T-helper 1 cell treated with Interleukin-12 subunit alpha and Interleukin-12 subunit beta and Interleukin-4 antibody, amounts not matched to agents 30 μg/mL and 1 μg/mL, for 36 hours (primary cell): ENCODE measurements around the gene CNIH1.
A peak's percentile ranks its signal among the peaks of the same experiment; 100 is the strongest.
"Not testable (repeated sequence)": the region's sequence is repeated elsewhere in the genome, so short reads cannot be mapped to it uniquely, and the experiment has no call there.

Experiments
- H3K27ac Mint-ChIP-seq: one replicate; pipeline ENCODE4 v1.8.0; 2021; ENCODE audit warnings: mild to moderate bottlenecking, mixed read lengths
- H3K27me3 Mint-ChIP-seq: one replicate; pipeline ENCODE4 v1.8.0; 2021; ENCODE audit warnings: low read depth, mixed read lengths
- H3K36me3 Mint-ChIP-seq: one replicate; pipeline ENCODE4 v1.8.0; 2021; ENCODE audit warnings: low read depth, mixed read lengths
- H3K4me1 Mint-ChIP-seq: one replicate; pipeline ENCODE4 v1.8.0; 2021; ENCODE audit warnings: low read depth, mixed read lengths
- H3K4me3 Mint-ChIP-seq: one replicate; pipeline ENCODE4 v1.8.0; 2021; ENCODE audit warnings: mild to moderate bottlenecking, moderate library complexity, mixed read lengths
- H3K9me3 Mint-ChIP-seq: one replicate; pipeline ENCODE4 v1.8.0; 2021; ENCODE audit warnings: mixed read lengths

The CNIH1 gene

GRCh38 chr14:54453990-54454389, 12.8 kb upstream of the CNIH1 start:
- H3K27ac Mint-ChIP-seq, H3K4me1 Mint-ChIP-seq, H3K4me3 Mint-ChIP-seq, H3K9me3 Mint-ChIP-seq, H3K36me3 Mint-ChIP-seq, H3K27me3 Mint-ChIP-seq: not testable (repeated sequence)

DNA sequence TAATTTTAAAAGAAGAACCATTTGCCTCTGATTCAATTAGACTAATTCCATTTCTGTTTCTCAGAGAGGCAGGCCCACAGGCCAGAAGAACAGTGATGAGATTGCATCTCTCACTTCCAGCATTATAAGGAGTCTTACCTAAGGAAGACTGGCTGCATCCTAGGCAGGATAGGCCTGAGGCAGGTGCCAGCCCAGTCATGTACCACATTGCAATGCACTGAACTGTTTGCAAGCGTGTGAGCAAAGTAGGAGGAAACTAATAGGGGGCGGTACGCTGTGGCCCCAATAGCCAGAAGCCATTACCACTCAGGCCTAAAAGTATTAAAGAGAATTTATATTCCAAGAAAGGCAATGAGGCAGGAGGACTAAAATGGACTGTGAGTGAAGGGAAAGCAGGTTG, 12.1 kb upstream of the CNIH1 start:
- H3K36me3 Mint-ChIP-seq = no peaks in the 10 kb centered on the region
- no peaks in the 10 kb centered on the region for H3K4me1 Mint-ChIP-seq
- peaks cover 1% of the 10 kb centered on the region for H3K9me3 Mint-ChIP-seq
- H3K27me3 Mint-ChIP-seq = peaks cover 5% of the 10 kb centered on the region
- H3K27ac Mint-ChIP-seq = no peak overlapping the region
- H3K4me3 Mint-ChIP-seq = no peak overlapping the region

GRCh38 chr14:54451961-54452360, 10.8 kb upstream of the CNIH1 start:
- Mint-ChIP-seq H3K4me1 (no peaks in the 10 kb centered on the region), H3K27ac (no peak overlapping the region), H3K4me3 (no peak overlapping the region), H3K27me3 (peaks cover 5% of the 10 kb centered on the region), H3K9me3 (no peaks in the 10 kb centered on the region), H3K36me3 (no peaks in the 10 kb centered on the region)

GRCh38 chr14:54451121-54451601, 10.0 kb upstream of the CNIH1 start:
- Mint-ChIP-seq H3K27ac (no peak overlapping the region), H3K27me3 (peaks cover 9% of the 10 kb centered on the region), H3K9me3 (no peaks in the 10 kb centered on the region), H3K4me1 (no peaks in the 10 kb centered on the region), H3K4me3 (no peak overlapping the region), H3K36me3 (no peaks in the 10 kb centered on the region)

DNA sequence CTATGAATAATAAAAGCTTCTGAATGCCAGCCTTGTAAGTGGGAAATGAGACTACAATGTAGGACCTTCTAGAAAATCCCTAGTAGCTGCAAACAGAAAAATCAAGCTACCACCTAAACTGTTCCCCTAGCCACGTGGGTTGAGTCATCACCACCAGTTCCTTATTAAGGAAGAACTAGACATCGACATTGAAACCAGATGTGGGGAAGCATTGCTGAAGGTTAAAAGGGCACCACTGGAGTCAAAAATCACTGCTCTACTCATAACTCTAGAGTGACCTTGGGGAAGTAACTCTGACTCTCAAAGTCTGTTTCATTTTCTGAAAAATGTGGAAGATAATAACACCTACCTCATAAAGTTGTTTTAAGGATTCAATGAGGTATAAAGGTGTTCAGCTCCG, 9.4 kb upstream of the CNIH1 start:
- no peaks in the 10 kb centered on the region for H3K4me1 Mint-ChIP-seq
- no peaks in the 10 kb centered on the region for H3K9me3 Mint-ChIP-seq
- no peak overlapping the region for H3K27ac Mint-ChIP-seq
- H3K36me3 Mint-ChIP-seq = no peaks in the 10 kb centered on the region
- no peak overlapping the region for H3K4me3 Mint-ChIP-seq
- peaks cover 9% of the 10 kb centered on the region for H3K27me3 Mint-ChIP-seq

DNA sequence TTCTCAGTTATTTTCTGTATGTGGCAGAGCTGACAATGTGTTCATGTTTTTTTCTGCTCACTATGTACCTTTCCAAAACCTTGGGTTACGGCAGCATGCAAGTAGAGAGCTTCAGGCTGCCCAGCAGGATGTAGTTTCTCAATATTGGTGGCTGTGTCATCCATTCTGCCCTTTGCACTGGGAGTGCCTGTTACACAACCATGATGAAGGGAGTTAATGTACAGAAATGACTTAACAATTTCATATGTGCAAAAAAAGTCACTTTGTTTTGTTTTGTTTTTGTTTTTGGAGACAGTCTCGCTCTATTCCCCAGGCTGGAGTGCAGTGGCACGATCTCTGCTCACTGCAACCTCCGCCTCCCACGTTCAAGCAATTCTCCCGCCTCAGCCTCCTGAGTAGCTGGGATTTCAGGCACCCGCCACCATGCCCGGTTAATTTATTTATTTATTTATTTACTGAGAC, 6.1 kb upstream of the CNIH1 start:
- Mint-ChIP-seq H3K36me3 (no peaks in the 10 kb centered on the region), H3K27ac (no peak overlapping the region), H3K9me3 (no peaks in the 10 kb centered on the region)

GRCh38 chr14:54446161-54446693, 5.1 kb upstream of the CNIH1 start:
- peaks cover 1% of the 10 kb centered on the region for H3K36me3 Mint-ChIP-seq
- H3K4me3 Mint-ChIP-seq = no peak overlapping the region
- H3K27me3 Mint-ChIP-seq = peaks cover 12% of the 10 kb centered on the region

More for the DNA sequence above, 6.1 kb upstream of the CNIH1 start:
- H3K27me3 Mint-ChIP-seq = peaks cover 9% of the 10 kb centered on the region
- H3K4me1 Mint-ChIP-seq = no peaks in the 10 kb centered on the region
- H3K4me3 Mint-ChIP-seq = no peak overlapping the region

DNA sequence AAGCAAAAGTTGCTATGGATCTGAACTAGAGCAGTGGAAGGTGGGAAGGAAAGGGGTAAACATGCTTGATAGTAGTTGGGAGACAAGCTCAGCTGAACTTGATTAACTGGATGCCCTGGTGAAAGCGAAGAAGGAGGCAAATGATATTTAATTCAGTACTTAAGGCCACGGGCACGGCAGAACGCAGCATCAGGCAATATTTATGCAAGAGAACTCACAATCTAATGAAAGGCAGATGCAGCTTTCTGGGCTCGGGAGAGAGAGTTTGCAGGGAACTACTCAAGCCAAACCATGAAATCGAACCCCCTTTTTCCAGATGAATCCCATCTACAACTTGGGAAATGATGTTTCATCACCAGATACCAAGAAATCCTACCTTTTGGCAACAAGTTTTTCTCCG, 3.5 kb upstream of the CNIH1 start:
- no peak overlapping the region for H3K4me3 Mint-ChIP-seq
- peaks cover 18% of the 10 kb centered on the region for H3K4me1 Mint-ChIP-seq
- peaks cover 5% of the 10 kb centered on the region for H3K36me3 Mint-ChIP-seq
- no peaks in the 10 kb centered on the region for H3K9me3 Mint-ChIP-seq
- peaks cover 12% of the 10 kb centered on the region for H3K27me3 Mint-ChIP-seq
- H3K27ac Mint-ChIP-seq = no peak overlapping the region

More at GRCh38 chr14:54446161-54446693, 5.1 kb upstream of the CNIH1 start:
- H3K4me1 Mint-ChIP-seq = peaks cover 9% of the 10 kb centered on the region
- H3K9me3 Mint-ChIP-seq = no peaks in the 10 kb centered on the region
- no peak overlapping the region for H3K27ac Mint-ChIP-seq

DNA sequence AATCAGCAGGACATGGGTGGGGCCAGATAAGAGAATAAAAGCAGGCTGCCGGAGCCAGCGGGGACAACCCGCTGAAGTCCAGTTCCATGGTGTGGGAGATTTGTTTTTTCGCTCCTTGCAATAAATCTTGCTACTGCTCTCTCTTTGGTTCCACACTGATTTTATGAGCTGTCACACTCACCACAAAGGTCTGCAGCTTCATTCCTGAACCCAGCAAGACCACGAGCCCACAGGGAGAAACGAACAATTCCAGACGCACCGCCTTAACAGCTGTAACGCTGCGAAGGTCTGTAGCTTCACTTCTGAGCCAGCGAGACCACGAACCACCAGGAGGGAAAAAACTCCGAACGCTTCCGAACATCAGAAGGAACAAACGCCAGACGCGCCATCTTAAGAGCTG, 2.8 kb upstream of the CNIH1 start:
- H3K36me3 Mint-ChIP-seq = peaks cover 5% of the 10 kb centered on the region
- H3K4me1 Mint-ChIP-seq = peaks cover 22% of the 10 kb centered on the region
- H3K27ac Mint-ChIP-seq = no peak overlapping the region
- no peak overlapping the region for H3K4me3 Mint-ChIP-seq
- H3K27me3 Mint-ChIP-seq = peaks cover 12% of the 10 kb centered on the region
- no peaks in the 10 kb centered on the region for H3K9me3 Mint-ChIP-seq

- H3K36me3 Mint-ChIP-seq, H3K4me3 Mint-ChIP-seq, H3K27me3 Mint-ChIP-seq, H3K9me3 Mint-ChIP-seq, H3K27ac Mint-ChIP-seq: not testable (repeated sequence)
- peaks cover 26% of the 10 kb centered on the region for H3K4me1 Mint-ChIP-seq
These were observed 1.8 kb upstream of the CNIH1 start for GRCh38 chr14:54442961-54443360.

DNA sequence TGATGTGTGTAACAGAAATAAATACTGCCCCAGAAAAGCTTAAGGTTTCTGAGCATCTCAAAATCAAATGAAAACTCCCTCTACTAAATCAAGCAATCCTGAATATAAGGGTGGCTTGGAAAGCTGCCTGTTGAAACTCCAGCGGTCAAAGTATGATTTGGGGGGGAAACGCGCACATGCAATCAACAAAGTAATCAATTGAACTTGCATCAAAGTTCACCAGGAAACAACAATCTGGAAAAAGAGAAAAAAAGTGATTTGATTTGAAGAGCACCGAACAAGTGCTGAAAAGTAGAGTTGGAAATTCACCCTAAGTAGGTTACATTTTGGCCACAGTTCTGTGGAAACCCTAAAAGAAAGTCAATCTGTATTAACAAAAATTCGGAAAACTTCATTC, 700 bp downstream of the CNIH1 start:
- Mint-ChIP-seq H3K9me3 (no peaks in the 10 kb centered on the region), H3K4me3 (peak overlapping the region; percentile 92), H3K27me3 (peaks cover 3% of the 10 kb centered on the region), H3K27ac (peak overlapping the region; percentile 79), H3K4me1 (peaks cover 41% of the 10 kb centered on the region), H3K36me3 (peaks cover 16% of the 10 kb centered on the region)

- H3K27me3 Mint-ChIP-seq = peaks cover 3% of the 10 kb centered on the region
- H3K36me3 Mint-ChIP-seq = peaks cover 18% of the 10 kb centered on the region
- peak overlapping the region; percentile 79 for H3K27ac Mint-ChIP-seq
- peak overlapping the region; percentile 92 for H3K4me3 Mint-ChIP-seq
- H3K4me1 Mint-ChIP-seq = peaks cover 45% of the 10 kb centered on the region
- no peaks in the 10 kb centered on the region for H3K9me3 Mint-ChIP-seq
These were observed 1.1 kb downstream of the CNIH1 start for GRCh38 chr14:54440037-54440436.

GRCh38 chr14:54438703-54439102, 2.5 kb downstream of the CNIH1 start:
- no peak overlapping the region for H3K27ac Mint-ChIP-seq
- peaks cover 3% of the 10 kb centered on the region for H3K27me3 Mint-ChIP-seq
- H3K36me3 Mint-ChIP-seq = peaks cover 22% of the 10 kb centered on the region
- no peaks in the 10 kb centered on the region for H3K9me3 Mint-ChIP-seq
- H3K4me1 Mint-ChIP-seq = peaks cover 53% of the 10 kb centered on the region
- H3K4me3 Mint-ChIP-seq = no peak overlapping the region

GRCh38 chr14:54437954-54438353, 3.2 kb downstream of the CNIH1 start:
- not testable (repeated sequence) for H3K4me3 Mint-ChIP-seq, H3K27ac Mint-ChIP-seq, H3K9me3 Mint-ChIP-seq, H3K27me3 Mint-ChIP-seq
- Mint-ChIP-seq H3K4me1 (peaks cover 56% of the 10 kb centered on the region), H3K36me3 (peaks cover 23% of the 10 kb centered on the region)

GRCh38 chr14:54435500-54435981, 5.6 kb downstream of the CNIH1 start:
- Mint-ChIP-seq H3K36me3 (peaks cover 30% of the 10 kb centered on the region), H3K9me3 (no peaks in the 10 kb centered on the region), H3K27me3 (no peaks in the 10 kb centered on the region), H3K27ac (peak overlapping the region; percentile 46), H3K4me1 (peaks cover 49% of the 10 kb centered on the region), H3K4me3 (peak overlapping the region; percentile 32)

- Mint-ChIP-seq H3K4me1 (peaks cover 6% of the 10 kb centered on the region), H3K27me3 (no peaks in the 10 kb centered on the region), H3K36me3 (peaks cover 35% of the 10 kb centered on the region), H3K27ac (no peak overlapping the region), H3K4me3 (no peak overlapping the region), H3K9me3 (no peaks in the 10 kb centered on the region)
These were observed 12.6 kb downstream of the CNIH1 start for GRCh38 chr14:54428527-54428926.
